Endothelial cell of umbilical vein (primary cell): ENCODE measurements around the gene PCED1B.

ENCODE experiments used
- MYC ChIP-seq: IDR thresholded peaks from one replicate; pipeline ENCODE4 v1.6.1; 2011; ENCODE audit warnings: mild to moderate bottlenecking, low read depth, low read length
- POLR2AphosphoS5 ChIP-seq: IDR thresholded peaks from 2 replicates; pipeline ENCODE4 v1.6.1; 2012; ENCODE audit warnings: low read depth, mild to moderate bottlenecking, control low read depth, low read length, moderate library complexity; ENCODE audit not compliant: insufficient read depth

DNA sequence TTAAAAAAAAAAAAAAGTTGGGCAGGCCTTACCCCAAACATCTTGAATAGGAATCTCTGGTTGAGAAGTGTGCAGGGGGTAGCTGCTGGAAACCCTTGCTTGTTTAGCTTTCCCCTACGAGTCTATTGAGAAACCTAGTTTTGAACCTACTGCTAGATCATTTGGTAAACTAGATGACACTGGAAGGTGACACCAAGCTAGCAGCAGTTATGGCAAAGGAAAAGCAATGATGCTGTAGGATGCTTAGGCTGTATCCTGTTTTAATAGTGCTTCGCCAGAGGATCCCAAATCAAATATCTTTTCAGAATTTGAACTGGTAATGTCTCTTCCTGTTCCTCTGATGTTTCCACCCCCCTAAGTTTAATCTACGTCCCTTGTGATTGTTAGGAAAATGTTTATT lies 5.5 kb upstream of the PCED1B start:
- TF ChIP-seq MYC (no peak), POLR2AphosphoS5 (no peak)
